DMS 273 (cell line): Measurements from ENCODE around the gene RCCD1.

Source experiments
- DNase-seq: peaks from one replicate; lab custom pipeline; 2025; ENCODE audit not compliant: unreplicated experiment; lab: John Stamatoyannopoulos, UW

The RCCD1 gene

GRCh38 chr15:90942354-90943120, 12.1 kb upstream of the RCCD1 start:
- DNase-seq = no peak

- no peak for DNase-seq
Measured at GRCh38 chr15:90945091-90945490, 9.6 kb upstream of the RCCD1 start.

- no peak for DNase-seq
Measured at GRCh38 chr15:90946538-90946937, 8.1 kb upstream of the RCCD1 start.

- no peak for DNase-seq
Measured at GRCh38 chr15:90946941-90947576, 7.6 kb upstream of the RCCD1 start.

- no peak for DNase-seq
Measured at GRCh38 chr15:90947577-90948357, 6.9 kb upstream of the RCCD1 start.

GRCh38 chr15:90948506-90948905, 6.2 kb upstream of the RCCD1 start:
- DNase-seq = no peak

- DNase-seq = no peak
Measured at GRCh38 chr15:90949979-90950675, 4.6 kb upstream of the RCCD1 start.

GRCh38 chr15:90950676-90951075, 4.0 kb upstream of the RCCD1 start:
- no peak for DNase-seq

GRCh38 chr15:90952901-90953677, 1.6 kb upstream of the RCCD1 start:
- DNase-seq = no peak

GRCh38 chr15:90953947-90954711, 555 bp upstream of the RCCD1 start:
- DNase-seq = no peak

- peak; percentile 55 for DNase-seq
Measured at GRCh38 chr15:90955624-90956273, 1.1 kb downstream of the RCCD1 start.

- peak; percentile 52 for DNase-seq
Measured at GRCh38 chr15:90956274-90957030, 1.8 kb downstream of the RCCD1 start.

GRCh38 chr15:90957031-90957790, 2.5 kb downstream of the RCCD1 start:
- DNase-seq = no peak

- no peak for DNase-seq
Measured at GRCh38 chr15:90957791-90958190, 3.1 kb downstream of the RCCD1 start.

GRCh38 chr15:90959028-90959595, 4.4 kb downstream of the RCCD1 start:
- no peak for DNase-seq

GRCh38 chr15:90959894-90960293, 5.2 kb downstream of the RCCD1 start:
- DNase-seq = peak; percentile 46

- DNase-seq = no peak
Measured at GRCh38 chr15:90960298-90961091, 5.8 kb downstream of the RCCD1 start.
